ENCODE results near the gene RAMP3. TPM values are rescaled to one million over a fixed set of nuclear protein-coding genes. Genes with fewer than 3 reads are reported as not detected.

The RAMP3 gene
- total RNA-seq, 1 donor from 2014 or later, result 183 TPM

DNA sequence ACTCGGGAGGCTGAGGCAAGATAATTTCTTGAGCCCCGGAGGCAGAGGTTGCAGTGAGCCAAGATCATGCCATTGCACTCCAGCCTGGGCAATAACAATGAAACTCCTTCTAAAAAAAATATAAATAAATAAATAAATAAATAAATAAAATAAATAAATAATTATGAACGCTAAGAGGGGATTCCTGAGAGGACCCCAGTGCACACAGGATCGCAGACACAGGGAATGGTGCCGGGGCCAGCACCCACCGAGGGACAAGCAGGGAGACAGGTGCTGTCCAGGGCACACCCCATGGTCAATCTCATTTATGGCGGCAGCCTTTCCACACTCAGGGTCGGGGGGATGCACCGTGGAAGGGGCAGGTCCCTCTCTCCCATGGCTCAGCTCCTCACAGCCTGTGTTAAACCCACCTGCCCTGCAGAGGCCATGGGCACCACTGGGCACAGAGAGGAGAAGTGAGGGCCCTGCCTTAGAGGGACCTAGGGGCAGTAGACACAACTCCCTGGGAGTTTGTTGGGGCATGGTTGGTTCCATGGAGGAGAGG is 2.2 kb upstream of the RAMP3 start:
- no peak for DNase-seq
- intact Hi-C loops (cut with DNase I), result no loop called here
- Histone ChIP-seq H3K4me1 (no peaks in the 10 kb centered on the region), H3K27me3 (ENCODE audit: low read depth) (peaks cover 11% of the 10 kb centered on the region), H3K9me3 (no peaks in the 10 kb centered on the region), H3K27ac (no peak overlapping the region), H3K4me3 (no peak overlapping the region), H3K36me3 (no peaks in the 10 kb centered on the region)
- ATAC-seq, result no peak
- no peak for TF ChIP-seq CTCF (IDR thresholded peaks at IDR 0.05)

- no peak for TF ChIP-seq CTCF (IDR thresholded peaks at IDR 0.05)
- Histone ChIP-seq H3K4me1 (no peaks in the 10 kb centered on the region), H3K4me3 (no peak overlapping the region), H3K27ac (no peak overlapping the region), H3K36me3 (no peaks in the 10 kb centered on the region), H3K27me3 (ENCODE audit: low read depth) (peaks cover 11% of the 10 kb centered on the region), H3K9me3 (no peaks in the 10 kb centered on the region)
- intact Hi-C loops (cut with DNase I), result no loop called here
- ATAC-seq (no peak), DNase-seq (no peak)
Measured at GRCh38 chr7:45155941-45156340, 1.6 kb upstream of the RAMP3 start.

DNA sequence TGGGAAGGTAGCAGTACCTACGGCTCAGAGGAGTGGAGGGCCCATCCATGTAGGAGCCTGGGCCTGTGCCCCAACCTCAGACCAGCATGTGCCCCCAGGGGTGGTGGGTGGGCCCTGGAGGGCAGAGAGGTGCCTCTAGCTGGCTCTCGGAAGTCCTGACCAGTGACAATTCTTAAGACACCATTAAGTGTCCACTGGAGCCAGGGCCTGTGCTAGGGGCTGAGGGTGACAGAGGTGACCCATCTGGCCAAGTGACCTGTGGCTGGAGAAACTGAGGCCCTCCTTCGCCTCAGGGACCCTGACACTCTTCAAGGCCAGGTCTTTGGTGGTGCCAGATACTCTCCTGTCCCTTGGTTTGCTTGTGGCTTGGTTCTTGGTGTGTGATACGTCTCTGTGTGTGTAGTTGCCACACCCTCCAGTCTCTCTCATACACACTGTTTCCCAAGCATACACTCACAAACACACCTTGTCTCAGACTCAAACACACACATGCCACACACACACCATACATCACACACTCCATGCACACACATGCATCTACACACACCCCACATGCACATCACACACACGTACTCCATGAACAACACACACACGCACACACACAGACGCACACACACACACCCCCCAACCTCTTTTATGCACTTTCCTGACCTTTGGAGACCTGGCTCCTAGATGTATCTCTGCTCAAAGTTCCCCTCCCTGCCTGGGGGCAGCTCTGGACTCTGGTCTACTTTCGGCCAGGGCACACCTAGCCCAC is 897 bp upstream of the RAMP3 start:
- Histone ChIP-seq H3K9me3 (no peaks in the 10 kb centered on the region), H3K4me3 (peak overlapping the region; percentile 59), H3K27me3 (ENCODE audit: low read depth) (peaks cover 11% of the 10 kb centered on the region), H3K36me3 (no peaks in the 10 kb centered on the region), H3K4me1 (no peaks in the 10 kb centered on the region), H3K27ac (no peak overlapping the region)
- ATAC-seq, result no peak
- no peak for DNase-seq
- intact Hi-C loops (cut with DNase I), result no loop called here
- TF ChIP-seq CTCF (IDR thresholded peaks at IDR 0.05), result no peak

GRCh38 chr7:45157286-45157652 is 322 bp upstream of the RAMP3 start:
- H3K27ac ChIP-seq, result no peak overlapping the region

DNA sequence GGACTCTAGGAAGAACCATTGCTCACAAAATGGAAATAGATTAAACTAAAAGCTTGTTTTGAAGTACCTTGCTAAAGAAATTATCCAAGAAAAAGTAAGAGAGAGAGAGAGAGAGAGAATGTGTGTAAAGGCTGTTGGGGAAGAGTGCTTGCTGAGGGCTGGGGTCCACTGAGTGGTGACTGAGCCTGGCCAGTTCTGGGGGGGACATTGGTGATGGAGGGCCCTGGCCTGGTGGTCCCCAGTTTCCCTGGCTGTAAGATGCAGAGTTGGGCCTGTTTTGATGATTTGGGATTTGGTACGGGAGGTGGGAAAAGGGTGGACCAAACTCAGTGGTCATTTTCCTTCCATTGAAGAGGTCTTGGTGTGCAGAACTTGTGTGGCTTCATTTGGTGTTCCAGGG is 880 bp downstream of the RAMP3 start:
- TF ChIP-seq CTCF (IDR thresholded peaks at IDR 0.05), result no peak
- H3K4me3 ChIP-seq, result peak overlapping the region; percentile 59
- no peaks in the 10 kb centered on the region for H3K36me3 ChIP-seq
- no peaks in the 10 kb centered on the region for H3K9me3 ChIP-seq
- ATAC-seq, result no peak
- H3K27ac ChIP-seq, result peak overlapping the region; percentile 77
- intact Hi-C loops (cut with DNase I), result no loop called here
- H3K4me1 ChIP-seq, result no peaks in the 10 kb centered on the region
- peaks cover 11% of the 10 kb centered on the region for H3K27me3 ChIP-seq (ENCODE audit: low read depth)
- no peak for DNase-seq

More at GRCh38 chr7:45157286-45157652, 322 bp upstream of the RAMP3 start:
- H3K4me1 ChIP-seq, result no peaks in the 10 kb centered on the region
- TF ChIP-seq CTCF (IDR thresholded peaks at IDR 0.05), result no peak
- peak overlapping the region; percentile 59 for H3K4me3 ChIP-seq
- DNase-seq, result no peak
- peaks cover 11% of the 10 kb centered on the region for H3K27me3 ChIP-seq (ENCODE audit: low read depth)
- no peaks in the 10 kb centered on the region for H3K9me3 ChIP-seq
- H3K36me3 ChIP-seq, result no peaks in the 10 kb centered on the region
- no peak for ATAC-seq
- intact Hi-C loops (cut with DNase I), result no loop called here

Measured in lower lobe of right lung (tissue), 2 donors.